SHP77 (cell line): ENCODE measurements around the gene GALNT3.
A peak's percentile ranks its signal among the peaks of the same experiment; 100 is the strongest.

Source experiments
- DNase-seq, 2 experiments: peaks; one replicate each; lab custom pipeline; 2025; lab: John Stamatoyannopoulos, UW

GALNT3 gene

GRCh38 chr2:165796129-165796528 lies 2.1 kb upstream of the GALNT3 start:
- no peak for DNase-seq

DNA sequence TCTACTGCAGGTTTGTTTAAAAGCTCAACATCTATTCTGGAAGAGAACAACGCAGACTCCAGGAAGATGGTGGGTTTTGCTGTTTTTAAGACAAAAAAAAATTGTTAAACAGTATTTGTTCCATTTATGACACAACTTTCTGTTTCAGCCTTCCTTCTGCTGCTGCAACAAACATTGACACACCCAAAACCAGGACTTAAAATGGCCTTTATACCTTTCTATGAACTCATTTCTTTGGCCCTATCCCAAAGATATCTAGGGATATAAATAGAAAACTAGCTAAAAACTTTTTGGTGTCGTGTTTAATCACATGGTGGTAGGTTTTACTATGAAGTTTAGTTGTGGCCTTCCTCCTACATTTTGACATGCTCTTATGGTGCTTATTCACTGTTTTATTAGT lies 964 bp upstream of the GALNT3 start:
- DNase-seq: no peak

- no peak for DNase-seq
These were observed 485 bp upstream of the GALNT3 start for GRCh38 chr2:165794536-165794928.

- DNase-seq: no peak
These were observed 777 bp downstream of the GALNT3 start for GRCh38 chr2:165793161-165793778.

GRCh38 chr2:165792104-165792454 lies 2.0 kb downstream of the GALNT3 start:
- DNase-seq: no peak

GRCh38 chr2:165791421-165792103 lies 2.5 kb downstream of the GALNT3 start:
- DNase-seq: no peak

- DNase-seq: no peak
These were observed 3.6 kb downstream of the GALNT3 start for GRCh38 chr2:165790466-165790865.

GRCh38 chr2:165787334-165787733 lies 6.7 kb downstream of the GALNT3 start:
- DNase-seq: no peak

DNA sequence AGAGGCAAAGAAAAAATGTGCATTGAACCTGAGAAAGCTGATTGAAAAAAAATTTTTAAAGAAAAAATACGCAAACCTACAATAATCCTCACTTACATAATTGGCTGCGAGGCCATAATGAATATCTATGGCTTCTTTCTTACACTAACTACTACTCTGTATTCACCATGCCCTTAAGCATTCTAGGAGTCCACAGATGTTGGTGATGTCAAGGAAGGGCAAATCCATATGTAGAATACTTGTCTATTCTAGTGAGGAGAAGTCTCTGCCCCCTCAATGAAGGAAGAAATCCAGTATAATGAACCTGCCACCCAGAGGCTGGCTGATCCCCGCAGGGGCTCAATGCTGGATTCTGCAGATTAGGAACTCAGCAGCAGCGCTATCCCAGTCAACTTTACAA lies 14.3 kb downstream of the GALNT3 start:
- DNase-seq: no peak

GRCh38 chr2:165778653-165779451 lies 15.2 kb downstream of the GALNT3 start:
- DNase-seq: no peak

GRCh38 chr2:165778187-165778556 lies 15.9 kb downstream of the GALNT3 start:
- no peak for DNase-seq

DNA sequence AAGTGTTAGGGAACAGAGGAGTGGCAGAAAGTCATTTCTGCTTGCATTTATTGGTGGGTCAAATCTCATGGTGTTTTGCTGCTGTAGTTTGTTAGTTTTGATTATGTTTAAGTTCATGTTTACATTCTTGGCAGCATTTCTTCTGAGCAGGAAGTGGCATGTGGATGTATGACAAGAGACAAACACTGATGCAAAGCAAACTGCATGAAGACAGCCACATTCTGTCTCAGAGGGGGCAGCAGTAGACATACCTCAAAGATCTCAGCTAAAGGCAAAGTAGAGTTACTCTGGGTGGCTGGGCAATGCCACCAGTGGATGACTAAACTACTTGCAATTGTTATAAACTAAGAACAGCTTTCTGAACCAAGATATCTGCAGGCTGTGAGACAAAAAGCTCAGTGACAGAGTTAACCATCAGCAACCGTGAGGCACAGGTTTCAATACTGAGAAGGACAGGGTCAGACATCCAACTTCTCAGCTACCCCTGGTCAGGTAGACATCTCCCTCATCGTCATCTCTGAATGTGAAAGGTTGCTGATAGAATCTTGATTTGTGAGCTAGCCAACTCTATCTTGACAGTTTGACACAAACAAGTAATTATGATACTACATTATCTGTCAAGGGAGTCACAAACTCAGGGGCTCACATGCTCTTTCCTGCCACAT lies 16.4 kb downstream of the GALNT3 start:
- DNase-seq: no peak

DNA sequence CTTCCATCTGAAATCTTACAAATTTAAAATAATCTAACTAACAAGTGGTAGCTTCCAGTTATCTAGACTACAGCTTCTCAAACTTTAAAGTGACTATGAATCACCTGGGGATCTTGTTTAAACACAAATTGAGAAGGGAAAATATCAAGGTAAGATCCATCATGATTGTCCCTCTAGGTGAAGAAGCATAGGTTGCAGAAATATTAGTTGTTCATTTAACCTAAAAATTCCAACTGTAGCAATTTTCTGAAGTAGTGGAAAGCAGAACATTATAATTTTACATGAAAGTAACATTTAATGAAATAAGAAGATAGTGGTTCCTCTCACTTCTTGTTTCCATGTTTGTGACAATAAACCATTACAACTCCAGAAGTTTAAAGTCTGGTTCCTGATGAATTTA lies 17.3 kb downstream of the GALNT3 start:
- no peak for DNase-seq

- no peak for DNase-seq
These were observed 18.0 kb downstream of the GALNT3 start for GRCh38 chr2:165776013-165776412.

- no peak for DNase-seq
These were observed 20.4 kb downstream of the GALNT3 start for GRCh38 chr2:165773684-165774083.

DNA sequence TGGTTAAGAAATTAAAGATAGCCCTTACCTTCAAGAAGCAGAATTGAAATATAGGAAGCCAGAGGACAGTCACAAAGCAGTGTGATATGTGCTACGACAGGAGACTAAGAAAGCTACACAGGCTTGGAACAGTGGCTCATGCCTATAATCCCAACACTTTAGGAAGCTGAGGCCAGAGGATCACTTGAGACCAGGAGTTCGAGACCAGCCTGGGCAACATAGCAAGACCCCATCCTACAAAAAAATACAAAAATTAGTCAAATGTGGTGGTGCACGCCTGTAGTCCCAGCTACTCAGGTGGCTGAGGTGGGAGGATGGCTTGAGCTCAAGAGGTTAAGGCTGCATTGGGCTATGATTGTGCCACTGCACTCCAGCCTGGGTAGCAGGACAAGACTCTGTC lies 21.9 kb downstream of the GALNT3 start:
- no peak for DNase-seq

DNA sequence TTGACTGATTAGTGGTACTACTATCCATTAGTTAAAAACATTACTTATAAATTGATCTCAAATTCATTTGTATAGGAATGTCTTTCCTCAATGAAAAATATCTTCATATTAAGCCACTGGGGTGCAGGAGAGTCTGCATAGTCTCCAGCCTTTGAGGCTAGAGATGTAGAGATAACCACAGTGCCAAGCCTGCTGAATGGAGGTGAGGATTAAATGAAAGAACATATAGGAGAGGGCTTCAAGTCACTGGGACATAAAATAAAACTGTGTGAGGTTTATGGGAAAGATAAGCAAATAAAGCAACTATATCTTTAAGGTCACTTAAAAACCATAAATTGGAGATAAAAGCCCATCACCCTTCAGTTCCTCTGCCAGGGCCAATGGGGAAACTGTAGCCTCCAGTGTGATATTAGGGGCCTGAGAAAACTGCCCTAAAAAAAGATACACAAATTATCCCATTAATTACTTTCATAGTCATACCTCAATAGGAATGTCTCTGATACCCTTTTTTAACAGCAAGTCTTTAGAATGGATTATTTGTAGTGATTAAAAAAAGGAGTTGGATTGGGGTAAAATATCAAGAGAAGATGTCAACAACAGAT lies 27.6 kb downstream of the GALNT3 start:
- no peak for DNase-seq

DNA sequence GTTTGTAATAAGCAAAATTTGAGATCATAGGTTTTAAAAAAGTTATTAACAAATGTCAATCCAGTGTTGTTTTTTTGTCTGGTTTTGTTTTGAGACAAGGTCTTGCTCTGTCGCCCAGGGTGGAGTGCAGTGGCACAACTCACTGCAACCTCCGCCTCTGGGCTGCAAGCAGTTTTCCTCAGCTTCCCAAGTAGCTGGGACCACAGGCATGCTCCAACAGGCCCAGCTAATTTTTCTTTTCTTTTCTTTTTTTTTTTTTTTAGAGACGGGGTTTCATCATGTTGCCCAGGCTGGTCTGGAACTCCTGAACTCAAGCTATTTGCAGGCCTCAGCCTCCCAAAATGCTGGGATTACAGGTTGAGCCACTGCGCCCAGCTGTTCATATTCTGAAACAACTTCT lies 31.3 kb downstream of the GALNT3 start:
- DNase-seq: no peak

DNA sequence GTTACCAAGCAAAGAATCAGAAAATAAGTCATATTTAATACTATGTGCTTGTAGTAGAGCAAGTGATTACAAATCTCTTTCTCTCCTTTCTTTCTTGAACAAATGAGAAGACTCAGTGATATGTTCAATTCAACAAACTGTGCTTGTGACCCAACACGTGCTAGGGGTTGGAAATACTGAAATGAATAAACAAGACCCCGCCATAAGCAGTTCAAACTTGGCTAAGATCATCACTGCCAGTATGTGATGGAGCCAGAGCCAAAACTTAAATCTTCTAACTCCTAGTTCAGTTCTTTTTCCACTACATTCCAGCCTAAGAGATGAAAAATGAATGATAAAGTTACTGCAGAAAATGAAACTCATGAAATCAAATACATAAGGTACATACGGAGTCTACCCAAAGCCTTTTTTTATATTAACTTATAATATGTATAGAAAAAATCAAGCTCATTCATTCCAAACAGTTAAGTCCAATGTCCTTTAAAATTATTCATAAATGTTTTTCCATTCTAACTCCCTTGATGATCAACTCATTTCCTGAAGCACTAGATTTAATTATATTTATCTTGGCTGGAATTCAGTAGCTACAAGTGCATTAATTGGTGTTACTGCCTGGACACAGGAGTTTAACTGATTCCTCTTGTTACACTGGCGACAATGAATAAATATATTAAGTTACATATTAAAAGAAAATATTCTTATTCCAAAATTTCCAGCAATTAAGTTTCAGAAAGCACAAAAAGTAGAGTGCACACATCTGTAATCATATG lies 36.0 kb downstream of the GALNT3 start:
- peak in 1 of 2 experiments; percentile 41 for DNase-seq

DNA sequence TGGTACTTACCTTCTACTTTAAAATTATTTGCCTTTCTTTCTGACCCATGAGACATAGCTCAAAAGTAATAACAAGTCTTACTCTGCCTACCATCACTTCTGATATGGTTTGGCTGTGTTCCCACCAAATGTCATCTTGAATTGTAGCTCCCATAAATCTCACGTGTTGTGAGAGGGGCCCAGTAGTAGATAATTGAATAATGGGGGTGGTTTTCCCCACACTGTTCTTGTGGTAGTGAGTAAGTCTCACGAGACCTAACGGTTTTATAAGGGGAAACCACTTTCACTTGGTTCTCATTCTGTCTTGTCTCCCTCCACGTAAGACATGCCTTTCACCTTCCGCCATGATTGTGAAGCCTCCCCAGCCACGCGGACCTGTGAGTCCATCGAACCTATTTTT lies 47.5 kb downstream of the GALNT3 start:
- no peak for DNase-seq

GRCh38 chr2:165745916-165746315 lies 48.1 kb downstream of the GALNT3 start:
- no peak for DNase-seq

GRCh38 chr2:165743442-165743841 lies 50.6 kb downstream of the GALNT3 start:
- no peak for DNase-seq
